Body of pancreas (tissue), 4 donors: ENCODE data around the gene UBA7.

Experiments used
- POLR2A ChIP-seq, 3 donors: fragments of 450-650 bp; IDR thresholded peaks; one replicate each; pipeline ENCODE4 v1.6.1; 2016; ENCODE audit warnings: antibody characterized with exemption in 3 of 3, mild to moderate bottlenecking in 2 of 3
- TF ChIP-seq, protein P1 (sequence below), 7 experiments: fragments of 450-650 bp in 4 of 7; fragments of 200-600 bp in 3 of 7; sonication (generic) in 3 of 7; IDR thresholded peaks; one replicate each; pipeline ENCODE4 v1.5.1; 2016 to 2019; ENCODE audit warnings: antibody characterized with exemption in 7 of 7

DNA sequence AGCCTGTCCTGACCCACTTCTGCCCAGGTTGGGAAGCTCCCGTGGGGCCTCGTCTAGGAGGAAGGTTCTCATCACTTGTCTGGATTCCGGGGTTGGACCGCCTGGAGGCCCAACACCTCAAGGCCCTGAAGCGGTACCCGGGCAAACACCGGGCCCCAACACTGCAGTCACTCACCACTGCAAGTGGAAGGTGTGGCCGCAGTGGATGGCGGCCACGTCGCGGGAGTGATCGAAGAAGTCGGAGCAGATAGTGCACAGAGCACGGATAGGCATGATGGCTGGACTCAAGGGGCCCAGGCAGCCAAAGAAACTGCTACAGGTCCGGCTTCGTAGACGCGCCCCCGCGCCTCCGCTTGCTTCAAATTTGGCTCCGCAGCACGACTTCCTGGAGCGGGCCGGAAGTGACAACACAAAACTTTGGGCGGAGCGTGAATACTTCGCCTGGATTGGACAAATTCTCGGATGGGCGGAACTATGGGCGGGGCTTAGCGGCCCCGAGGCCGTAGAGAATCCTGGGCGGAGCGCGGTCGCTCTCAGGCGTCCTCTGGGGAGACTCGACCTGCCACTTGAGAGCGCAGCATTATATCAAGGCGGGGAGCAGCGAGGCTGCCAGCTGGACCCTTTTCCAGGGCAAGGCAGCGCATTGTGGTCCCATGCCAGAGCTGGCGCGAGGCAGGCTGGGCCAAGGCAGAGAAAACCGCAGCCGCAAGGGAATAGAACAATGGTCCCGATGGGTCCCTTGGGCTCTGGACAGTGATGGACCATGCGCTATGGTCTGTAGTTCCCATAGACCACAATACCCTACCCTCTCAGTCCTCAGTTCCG lies 42.6 kb upstream of the UBA7 start, which contains the start of gene TRAIP:
- TF ChIP-seq, protein P1, sequence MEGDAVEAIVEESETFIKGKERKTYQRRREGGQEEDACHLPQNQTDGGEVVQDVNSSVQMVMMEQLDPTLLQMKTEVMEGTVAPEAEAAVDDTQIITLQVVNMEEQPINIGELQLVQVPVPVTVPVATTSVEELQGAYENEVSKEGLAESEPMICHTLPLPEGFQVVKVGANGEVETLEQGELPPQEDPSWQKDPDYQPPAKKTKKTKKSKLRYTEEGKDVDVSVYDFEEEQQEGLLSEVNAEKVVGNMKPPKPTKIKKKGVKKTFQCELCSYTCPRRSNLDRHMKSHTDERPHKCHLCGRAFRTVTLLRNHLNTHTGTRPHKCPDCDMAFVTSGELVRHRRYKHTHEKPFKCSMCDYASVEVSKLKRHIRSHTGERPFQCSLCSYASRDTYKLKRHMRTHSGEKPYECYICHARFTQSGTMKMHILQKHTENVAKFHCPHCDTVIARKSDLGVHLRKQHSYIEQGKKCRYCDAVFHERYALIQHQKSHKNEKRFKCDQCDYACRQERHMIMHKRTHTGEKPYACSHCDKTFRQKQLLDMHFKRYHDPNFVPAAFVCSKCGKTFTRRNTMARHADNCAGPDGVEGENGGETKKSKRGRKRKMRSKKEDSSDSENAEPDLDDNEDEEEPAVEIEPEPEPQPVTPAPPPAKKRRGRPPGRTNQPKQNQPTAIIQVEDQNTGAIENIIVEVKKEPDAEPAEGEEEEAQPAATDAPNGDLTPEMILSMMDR (IDR thresholded peaks at IDR 0.05), result peak in 1 of 7 experiments; percentile 5
- TF ChIP-seq POLR2A (IDR thresholded peaks at IDR 0.05), result peak in 2 of 3 donors; percentile 66 to 75
